Activated CD8-positive, alpha-beta memory T cell treated with anti-CD3 and anti-CD28 coated beads, Interleukin-2, amount 50 U/mL, for 24 hours (primary cell): ENCODE results near the gene NBAS.
"Not testable (repeated sequence)": the region's sequence is repeated elsewhere in the genome, so short reads cannot be mapped to it uniquely, and the experiment has no call there.

Experiments used
- DNase-seq: peaks from one replicate; pipeline ENCODE4 v3.0.0-alpha.2; 2020; ENCODE audit errors: extremely low read depth

The NBAS gene

GRCh38 chr2:15263976-15264685 lies 297.0 kb downstream of the NBAS start:
- no peak for DNase-seq

GRCh38 chr2:15262792-15263191 lies 298.3 kb downstream of the NBAS start:
- no peak for DNase-seq

- no peak for DNase-seq
These were observed 300.3 kb downstream of the NBAS start for GRCh38 chr2:15260835-15261234.

GRCh38 chr2:15260196-15260595 lies 300.9 kb downstream of the NBAS start:
- no peak for DNase-seq

- DNase-seq, result no peak
These were observed 301.8 kb downstream of the NBAS start for GRCh38 chr2:15259356-15259756.

GRCh38 chr2:15258385-15258784 lies 302.7 kb downstream of the NBAS start:
- DNase-seq, result not testable (repeated sequence)

GRCh38 chr2:15253835-15254286 lies 307.3 kb downstream of the NBAS start:
- DNase-seq, result no peak

GRCh38 chr2:15253247-15253646 lies 307.9 kb downstream of the NBAS start:
- no peak for DNase-seq

GRCh38 chr2:15251753-15252152 lies 309.4 kb downstream of the NBAS start:
- DNase-seq, result no peak

GRCh38 chr2:15250946-15251345 lies 310.2 kb downstream of the NBAS start:
- not testable (repeated sequence) for DNase-seq

- no peak for DNase-seq
These were observed 314.3 kb downstream of the NBAS start for GRCh38 chr2:15246870-15247269.

GRCh38 chr2:15243762-15244161 lies 317.4 kb downstream of the NBAS start:
- no peak for DNase-seq

- no peak for DNase-seq
These were observed 318.1 kb downstream of the NBAS start for GRCh38 chr2:15242936-15243461.

- DNase-seq, result no peak
These were observed 319.2 kb downstream of the NBAS start for GRCh38 chr2:15241929-15242328.

- no peak for DNase-seq
These were observed 319.9 kb downstream of the NBAS start for GRCh38 chr2:15241201-15241600.

GRCh38 chr2:15238028-15238427 lies 323.1 kb downstream of the NBAS start:
- no peak for DNase-seq

- no peak for DNase-seq
These were observed 330.4 kb downstream of the NBAS start for GRCh38 chr2:15230599-15231192.

- DNase-seq, result no peak
These were observed 334.5 kb downstream of the NBAS start for GRCh38 chr2:15226661-15227060.

GRCh38 chr2:15225131-15225530 lies 336.0 kb downstream of the NBAS start:
- no peak for DNase-seq

GRCh38 chr2:15224641-15225040 lies 336.5 kb downstream of the NBAS start:
- DNase-seq, result no peak

GRCh38 chr2:15223887-15224286 lies 337.2 kb downstream of the NBAS start:
- no peak for DNase-seq

- DNase-seq, result no peak
These were observed 338.3 kb downstream of the NBAS start for GRCh38 chr2:15222856-15223255.

- DNase-seq, result no peak
These were observed 340.5 kb downstream of the NBAS start for GRCh38 chr2:15220603-15221002.
